HCT116 (cell line): ENCODE measurements around the gene EXOC4. TPM values are rescaled to one million over a fixed set of nuclear protein-coding genes. Genes with fewer than 3 reads are reported as not detected.

Source experiments
- ATAC-seq: fragments of 200-7000 bp; cut with Tn5 transposase; 2 replicates; pipeline ENCODE4 v1.9.1; 2020; ENCODE audit warnings: mild to moderate bottlenecking, moderate library complexity
- BruUV-seq: library from RNA; stranded (reverse); fragments of 400-500 nt; replicated peaks from 2 replicates; lab custom pipeline; 2021; lab: Mats Ljungman, UMichigan
- CTCF ChIA-PET: fragments of 300-600 bp; sonication (Branson Sonifier 250); formaldehyde crosslinking; loops from one replicate; lab custom pipeline; 2021; ENCODE audit warnings: antibody characterized with exemption; lab: Charles Lee
- POLR2A ChIA-PET: fragments of 300-600, 350-600 bp; sonication (Branson Sonifier 250); formaldehyde crosslinking; loops from one replicate; lab custom pipeline; 2021; ENCODE audit warnings: antibody characterized with exemption; lab: Charles Lee
- RAD21 ChIA-PET, 2 experiments: fragments of 300-600 bp; sonication (Branson Sonifier 250); formaldehyde crosslinking; loops; one replicate each; lab custom pipeline; 2023; ENCODE audit warnings: low total read pairs in 2 of 2; ENCODE audit not compliant: uncharacterized antibody in 2 of 2, unreplicated experiment in 2 of 2, low non-redundant PET in 1 of 2; lab: Charles Lee
- DNase-seq: peaks from one replicate; pipeline ENCODE4 v3.0.0-alpha.2; 2010; ENCODE audit warnings: low read depth, low spot score
- H2AFZ ChIP-seq: fragments of 200-600 bp; shearing (Covaris generic), sonication (generic); 2 replicates; pipeline ENCODE4 v1.6.1; 2017; ENCODE audit warnings: low read depth, mixed run types, mixed read lengths, antibody characterized with exemption, low read length; ENCODE audit not compliant: poor library complexity, severe bottlenecking
- H3K27ac ChIP-seq: 2 replicates; pipeline ENCODE4 v1.5.1; 2012; ENCODE audit warnings: low read depth, low read length
- H3K27me3 ChIP-seq: fragments of 200-600 bp; sonication (generic); 2 replicates; pipeline ENCODE4 v1.6.1; 2016; ENCODE audit warnings: mixed run types, low read length, mixed read lengths; ENCODE audit not compliant: insufficient read depth
- H3K36me3 ChIP-seq, 2 experiments: fragments of 200-500 bp in 1 of 2; fragments of 200-600 bp in 1 of 2; sonication (Bioruptor generic) in 1 of 2; sonication (generic) in 1 of 2; 2 replicates each; pipeline versions ENCODE4 v1.5.1 to v1.6.1; 2014 to 2016; ENCODE audit warnings: low read length in 2 of 2, inconsistent platforms in 1 of 2, mixed read lengths in 1 of 2, mixed run types in 1 of 2; ENCODE audit not compliant: insufficient read depth in 2 of 2, control insufficient read depth in 1 of 2
- H3K4me1 ChIP-seq, 2 experiments: fragments of 200-600 bp in 1 of 2; sonication (generic) in 1 of 2; 2 replicates each; pipeline versions ENCODE4 v1.5.1 to v1.6.1; 2012 to 2017; ENCODE audit warnings: low read length in 2 of 2, inconsistent platforms in 1 of 2, mild to moderate bottlenecking in 1 of 2, mixed read lengths in 1 of 2, mixed run types in 1 of 2, moderate library complexity in 1 of 2; ENCODE audit not compliant: insufficient read depth in 2 of 2, control insufficient read depth in 1 of 2
- H3K4me2 ChIP-seq: fragments of 200-600 bp; sonication (generic); 2 replicates; pipeline ENCODE4 v1.6.1; 2017; ENCODE audit warnings: mixed run types, low read length, mixed read lengths
- H3K4me3 ChIP-seq, 2 experiments: fragments of 200-600 bp in 1 of 2; sonication (generic) in 1 of 2; replicated peaks in 1 of 2; 2 replicates each; pipeline ENCODE4 v1.5.1; 2011 to 2016; ENCODE audit warnings: low read length in 2 of 2, control low read depth in 1 of 2, low read depth in 1 of 2, mild to moderate bottlenecking in 1 of 2, mixed read lengths in 1 of 2, mixed run types in 1 of 2
- H3K79me2 ChIP-seq: fragments of 200-600 bp; sonication (generic); 2 replicates; pipeline ENCODE4 v1.6.1; 2017; ENCODE audit warnings: mild to moderate bottlenecking, mixed run types, low read length, moderate library complexity, mixed read lengths; ENCODE audit not compliant: insufficient read depth
- H3K9ac ChIP-seq: fragments of 200-600 bp; sonication (generic); 2 replicates; pipeline ENCODE4 v1.6.1; 2016; ENCODE audit warnings: low read length, mixed read lengths
- H3K9me2 ChIP-seq: fragments of 200-600 bp; sonication (generic), shearing (Covaris generic); 2 replicates; pipeline ENCODE4 v1.6.1; 2017; ENCODE audit warnings: mixed run types, mild to moderate bottlenecking, moderate library complexity; ENCODE audit not compliant: insufficient read depth
- H3K9me3 ChIP-seq, 2 experiments: fragments of 200-500 bp in 1 of 2; fragments of 200-600 bp in 1 of 2; sonication (Bioruptor generic) in 1 of 2; sonication (generic) in 1 of 2; 2 replicates each; pipeline ENCODE4 v1.6.1; 2014 to 2017; ENCODE audit warnings: low read length in 2 of 2, mixed read lengths in 2 of 2, inconsistent platforms in 1 of 2, low read depth in 1 of 2, mild to moderate bottlenecking in 1 of 2, mixed run types in 1 of 2, moderate library complexity in 1 of 2; ENCODE audit not compliant: control insufficient read depth in 1 of 2, insufficient read depth in 1 of 2
- H4K20me1 ChIP-seq: fragments of 200-600 bp; sonication (generic), shearing (Covaris generic); 2 replicates; pipeline ENCODE4 v1.6.1; 2017; ENCODE audit warnings: mixed run types, mild to moderate bottlenecking, moderate library complexity; ENCODE audit not compliant: insufficient read depth
- CBX3 ChIP-seq: IDR thresholded peaks from 2 replicates; pipeline ENCODE4 v1.6.1; 2012; ENCODE audit warnings: low read depth
- CEBPB ChIP-seq: IDR thresholded peaks from 2 replicates; pipeline ENCODE4 v1.6.1; 2012; ENCODE audit warnings: low read depth
- EGR1 ChIP-seq: IDR thresholded peaks from 2 replicates; pipeline ENCODE4 v1.6.1; 2012; ENCODE audit warnings: low read depth
- ELF1 ChIP-seq: IDR thresholded peaks from 2 replicates; pipeline ENCODE4 v1.6.1; 2012; ENCODE audit warnings: low read depth, borderline replicate concordance
- EZH2 ChIP-seq: fragments of 200-600 bp; sonication (generic); IDR thresholded peaks from 2 replicates; pipeline ENCODE4 v1.6.1; 2017; ENCODE audit warnings: antibody characterized with exemption, mixed run types
- FOSL1 ChIP-seq: IDR thresholded peaks from 2 replicates; pipeline ENCODE4 v1.6.1; 2012; ENCODE audit warnings: low read depth
- JUND ChIP-seq: IDR thresholded peaks from 2 replicates; pipeline ENCODE4 v1.6.1; 2012
- POLR2A ChIP-seq: IDR thresholded peaks from 2 replicates; pipeline ENCODE4 v1.7.0; 2011; ENCODE audit warnings: borderline replicate concordance; ENCODE audit not compliant: insufficient read depth, insufficient read length; ENCODE audit errors: extremely low read depth
- POLR2AphosphoS5 ChIP-seq: IDR thresholded peaks from 2 replicates; pipeline ENCODE4 v1.6.1; 2011; ENCODE audit warnings: mild to moderate bottlenecking, low read depth, low read length, moderate library complexity
- RAD21 ChIP-seq: IDR thresholded peaks from 2 replicates; pipeline ENCODE4 v1.6.1; 2012; ENCODE audit warnings: low read depth, mild to moderate bottlenecking
- SP1 ChIP-seq: IDR thresholded peaks from 2 replicates; pipeline ENCODE4 v1.6.1; 2012; ENCODE audit warnings: low read depth
- ZFX ChIP-seq: fragments of 450-650 bp; IDR thresholded peaks from 2 replicates; pipeline ENCODE4 v1.6.1; 2017
- intact Hi-C: fragments of 100-400 bp; cut with micrococcal nuclease; formaldehyde crosslinking; loops from 2 replicates; pipeline ENCODE4 v1.10.0; 2022
- total RNA-seq: library from RNA; stranded (reverse); gene quantifications from one replicate; pipeline ENCODE4 v1.2.1, GENCODE V29; 2021; ENCODE audit not compliant: unreplicated experiment
- TF ChIP-seq, protein P1 (sequence below): IDR thresholded peaks from 2 replicates; pipeline ENCODE4 v1.6.1; 2011; ENCODE audit warnings: mild to moderate bottlenecking, low read length, moderate library complexity; ENCODE audit not compliant: insufficient replicate concordance; ENCODE audit errors: extremely low read depth
- TF ChIP-seq, protein P2 (sequence below): IDR thresholded peaks from 2 replicates; pipeline ENCODE4 v1.6.1; 2012; ENCODE audit warnings: low read depth

The EXOC4 gene
- total RNA-seq, 1 experiment from 2014 or later, result 40.3 TPM

DNA sequence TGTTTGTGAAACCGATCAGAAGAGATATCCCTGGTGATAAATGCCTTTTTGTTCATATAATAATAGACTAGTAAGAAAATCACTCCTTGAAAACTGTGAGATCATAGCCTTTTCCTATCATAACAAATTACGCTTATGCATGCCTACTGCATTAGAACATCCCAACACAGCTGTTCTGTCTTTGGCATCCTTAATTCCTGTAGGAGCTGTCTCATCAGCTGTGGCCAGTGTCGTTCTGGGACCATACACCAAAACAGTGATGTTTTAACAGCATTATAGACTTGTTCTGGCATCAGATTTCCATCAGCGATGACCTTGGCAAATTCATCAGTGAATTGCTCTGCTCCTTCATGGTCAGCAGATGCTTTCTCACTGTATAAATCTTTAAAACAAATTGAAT is 450.7 kb downstream of the EXOC4 start:
- DNase-seq (no peak), ATAC-seq (no peak)
- no peak overlapping the region for H3K9ac ChIP-seq
- H3K27ac ChIP-seq, result no peak overlapping the region
- no TSS peak for BruUV-seq
- ChIA-PET CTCF (no interaction called here), RAD21 (no interaction called here), POLR2A (no interaction called here)
- H3K4me2 ChIP-seq, result no peak overlapping the region
- H3K27me3 ChIP-seq, result no peaks in the 10 kb centered on the region
- H3K79me2 ChIP-seq, result no peaks in the 10 kb centered on the region
- no peaks in the 10 kb centered on the region for H4K20me1 ChIP-seq
- H3K36me3 ChIP-seq, result no peaks in the 10 kb centered on the region
- no peaks in the 10 kb centered on the region for H3K9me3 ChIP-seq
- H2AFZ ChIP-seq, result no peak overlapping the region
- no peaks in the 10 kb centered on the region for H3K9me2 ChIP-seq
- H3K4me3 ChIP-seq, result no peak overlapping the region
- intact Hi-C loops, result no loop called here
- H3K4me1 ChIP-seq, result peaks cover 4 to 22% of the 10 kb centered on the region in 2 experiments; a peak in 2 of 4 replicates
- TF ChIP-seq CBX3 (no peak), ELF1 (no peak), POLR2AphosphoS5 (no peak), EZH2 (no peak), JUND (no peak), POLR2A (no peak)
- TF ChIP-seq, protein P1, sequence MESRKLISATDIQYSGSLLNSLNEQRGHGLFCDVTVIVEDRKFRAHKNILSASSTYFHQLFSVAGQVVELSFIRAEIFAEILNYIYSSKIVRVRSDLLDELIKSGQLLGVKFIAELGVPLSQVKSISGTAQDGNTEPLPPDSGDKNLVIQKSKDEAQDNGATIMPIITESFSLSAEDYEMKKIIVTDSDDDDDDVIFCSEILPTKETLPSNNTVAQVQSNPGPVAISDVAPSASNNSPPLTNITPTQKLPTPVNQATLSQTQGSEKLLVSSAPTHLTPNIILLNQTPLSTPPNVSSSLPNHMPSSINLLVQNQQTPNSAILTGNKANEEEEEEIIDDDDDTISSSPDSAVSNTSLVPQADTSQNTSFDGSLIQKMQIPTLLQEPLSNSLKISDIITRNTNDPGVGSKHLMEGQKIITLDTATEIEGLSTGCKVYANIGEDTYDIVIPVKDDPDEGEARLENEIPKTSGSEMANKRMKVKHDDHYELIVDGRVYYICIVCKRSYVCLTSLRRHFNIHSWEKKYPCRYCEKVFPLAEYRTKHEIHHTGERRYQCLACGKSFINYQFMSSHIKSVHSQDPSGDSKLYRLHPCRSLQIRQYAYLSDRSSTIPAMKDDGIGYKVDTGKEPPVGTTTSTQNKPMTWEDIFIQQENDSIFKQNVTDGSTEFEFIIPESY, result no peak
- TF ChIP-seq, all 23 proteins: peak for 0

DNA sequence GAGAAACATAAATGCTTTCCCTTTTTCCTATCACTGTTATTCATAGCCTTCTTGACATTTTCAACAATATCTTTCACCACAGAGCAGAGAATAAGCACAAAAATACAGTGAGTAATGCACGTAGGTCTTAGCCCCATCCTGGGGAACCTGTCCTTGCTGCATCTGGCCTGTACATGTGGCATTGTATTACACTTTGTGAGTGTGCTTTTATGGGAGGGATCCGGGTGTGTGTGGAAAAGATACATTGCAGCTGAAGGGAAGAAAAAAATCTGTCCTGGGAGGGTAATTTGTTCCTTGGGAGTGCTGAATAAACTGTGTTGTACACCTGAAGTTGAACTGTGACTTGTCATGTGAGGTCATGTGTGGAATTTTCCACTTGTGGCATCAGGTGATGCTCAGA is 451.6 kb downstream of the EXOC4 start:
- H3K27ac ChIP-seq, result no peak overlapping the region
- no peak for TF ChIP-seq ZFX
- TF ChIP-seq JUND, result no peak
- TF ChIP-seq POLR2A, result no peak
- TF ChIP-seq SP1, result no peak
- no peak for TF ChIP-seq EZH2
- no peak for TF ChIP-seq CEBPB
- TF ChIP-seq RAD21, result no peak
- TF ChIP-seq, protein P1, result no peak
- TF ChIP-seq, protein P2, sequence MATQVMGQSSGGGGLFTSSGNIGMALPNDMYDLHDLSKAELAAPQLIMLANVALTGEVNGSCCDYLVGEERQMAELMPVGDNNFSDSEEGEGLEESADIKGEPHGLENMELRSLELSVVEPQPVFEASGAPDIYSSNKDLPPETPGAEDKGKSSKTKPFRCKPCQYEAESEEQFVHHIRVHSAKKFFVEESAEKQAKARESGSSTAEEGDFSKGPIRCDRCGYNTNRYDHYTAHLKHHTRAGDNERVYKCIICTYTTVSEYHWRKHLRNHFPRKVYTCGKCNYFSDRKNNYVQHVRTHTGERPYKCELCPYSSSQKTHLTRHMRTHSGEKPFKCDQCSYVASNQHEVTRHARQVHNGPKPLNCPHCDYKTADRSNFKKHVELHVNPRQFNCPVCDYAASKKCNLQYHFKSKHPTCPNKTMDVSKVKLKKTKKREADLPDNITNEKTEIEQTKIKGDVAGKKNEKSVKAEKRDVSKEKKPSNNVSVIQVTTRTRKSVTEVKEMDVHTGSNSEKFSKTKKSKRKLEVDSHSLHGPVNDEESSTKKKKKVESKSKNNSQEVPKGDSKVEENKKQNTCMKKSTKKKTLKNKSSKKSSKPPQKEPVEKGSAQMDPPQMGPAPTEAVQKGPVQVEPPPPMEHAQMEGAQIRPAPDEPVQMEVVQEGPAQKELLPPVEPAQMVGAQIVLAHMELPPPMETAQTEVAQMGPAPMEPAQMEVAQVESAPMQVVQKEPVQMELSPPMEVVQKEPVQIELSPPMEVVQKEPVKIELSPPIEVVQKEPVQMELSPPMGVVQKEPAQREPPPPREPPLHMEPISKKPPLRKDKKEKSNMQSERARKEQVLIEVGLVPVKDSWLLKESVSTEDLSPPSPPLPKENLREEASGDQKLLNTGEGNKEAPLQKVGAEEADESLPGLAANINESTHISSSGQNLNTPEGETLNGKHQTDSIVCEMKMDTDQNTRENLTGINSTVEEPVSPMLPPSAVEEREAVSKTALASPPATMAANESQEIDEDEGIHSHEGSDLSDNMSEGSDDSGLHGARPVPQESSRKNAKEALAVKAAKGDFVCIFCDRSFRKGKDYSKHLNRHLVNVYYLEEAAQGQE, result no peak
- no peak for TF ChIP-seq FOSL1
- TF ChIP-seq EGR1, result no peak

More for the DNA sequence above, 451.6 kb downstream of the EXOC4 start:
- H3K9me3 ChIP-seq, result no peaks in the 10 kb centered on the region
- no peak overlapping the region for H3K4me3 ChIP-seq
- ChIA-PET CTCF (no interaction called here), RAD21 (no interaction called here), POLR2A (no interaction called here)
- no peak overlapping the region for H2AFZ ChIP-seq
- H3K27me3 ChIP-seq, result no peaks in the 10 kb centered on the region
- H3K9ac ChIP-seq, result no peak overlapping the region
- peaks cover 4 to 22% of the 10 kb centered on the region in 2 experiments; a peak in 2 of 4 replicates for H3K4me1 ChIP-seq
- no TSS peak for BruUV-seq
- ATAC-seq (no peak), DNase-seq (no peak)
- H3K79me2 ChIP-seq, result no peaks in the 10 kb centered on the region
- no peaks in the 10 kb centered on the region for H4K20me1 ChIP-seq
- no peaks in the 10 kb centered on the region for H3K9me2 ChIP-seq
- H3K36me3 ChIP-seq, result no peaks in the 10 kb centered on the region
- no peak overlapping the region for H3K4me2 ChIP-seq
- intact Hi-C loops, result no loop called here
